ENCODE results near the gene OGG1.

- TF ChIP-seq CTCF (IDR thresholded peaks at IDR 0.05) (no peak), POLR2A (IDR thresholded peaks at IDR 0.05) (no peak)
Measured at GRCh38 chr3:9727743-9728142, 22.0 kb upstream of the OGG1 start.
